ENCODE measurements around the gene FGF14. TPM values are rescaled to one million over a fixed set of nuclear protein-coding genes. Genes with fewer than 3 reads are reported as not detected.

FGF14 gene
- total and polyA plus RNA-seq, 2 experiments from 2014 or later = 0.73 TPM; not detected in 1

GRCh38 chr13:101896541-101896940 is 505.3 kb downstream of the FGF14 start:
- no peak overlapping the region for H3K27ac ChIP-seq
- TF ChIP-seq EZH2 (IDR thresholded peaks at IDR 0.05; ENCODE audit: borderline replicate concordance) (no peak), CTCF (IDR thresholded peaks at IDR 0.05; ENCODE audit: poor library complexity) (no peak), EZH2phosphoT487 (IDR thresholded peaks at IDR 0.05; ENCODE audit: low read depth, severe bottlenecking, unreplicated experiment) (no peak)
- H3K9me2 ChIP-seq (replicated peaks; ENCODE audit: insufficient read depth) = no peaks in the 10 kb centered on the region
- H3K79me2 ChIP-seq = no peaks in the 10 kb centered on the region
- no peak overlapping the region for H2AFZ ChIP-seq
- H3K4me1 ChIP-seq (ENCODE audit: insufficient read depth) = no peaks in the 10 kb centered on the region
- no peaks in the 10 kb centered on the region for H3K9me3 ChIP-seq (ENCODE audit: low read depth)
- no peaks in the 10 kb centered on the region for H3K36me3 ChIP-seq (replicated peaks; ENCODE audit: insufficient read depth, low read depth)
- DNase-seq (ENCODE audit: low spot score) = no peak
- H3K27me3 ChIP-seq = no peaks in the 10 kb centered on the region
- no peaks in the 10 kb centered on the region for H4K20me1 ChIP-seq (ENCODE audit: insufficient read depth, poor library complexity, severe bottlenecking)
- no peak overlapping the region for H3K4me2 ChIP-seq
- H3K4me3 ChIP-seq = no peak overlapping the region
- 61% methylated on average over 2 of the region's 2 CpGs for WGBS (ENCODE audit: low lambda C conversion rate, missing lambda C conversion rate)

- TF ChIP-seq EZH2 (IDR thresholded peaks at IDR 0.05; ENCODE audit: borderline replicate concordance) (no peak), CTCF (IDR thresholded peaks at IDR 0.05; ENCODE audit: poor library complexity) (no peak), EZH2phosphoT487 (IDR thresholded peaks at IDR 0.05; ENCODE audit: low read depth, severe bottlenecking, unreplicated experiment) (no peak)
- H3K36me3 ChIP-seq (replicated peaks; ENCODE audit: insufficient read depth, low read depth) = no peaks in the 10 kb centered on the region
- H3K79me2 ChIP-seq = no peaks in the 10 kb centered on the region
- WGBS (ENCODE audit: low lambda C conversion rate, missing lambda C conversion rate) = 42% methylated on average over 1 of the region's 1 CpG
- H3K27me3 ChIP-seq = no peaks in the 10 kb centered on the region
- no peak overlapping the region for H2AFZ ChIP-seq
- H3K27ac ChIP-seq = no peak overlapping the region
- H3K4me2 ChIP-seq = no peak overlapping the region
- H3K4me1 ChIP-seq (ENCODE audit: insufficient read depth) = no peaks in the 10 kb centered on the region
- no peak overlapping the region for H3K4me3 ChIP-seq
- H3K9me2 ChIP-seq (replicated peaks; ENCODE audit: insufficient read depth) = no peaks in the 10 kb centered on the region
- DNase-seq (ENCODE audit: low spot score) = no peak
- H3K9me3 ChIP-seq (ENCODE audit: low read depth) = no peaks in the 10 kb centered on the region
- no peaks in the 10 kb centered on the region for H4K20me1 ChIP-seq (ENCODE audit: insufficient read depth, poor library complexity, severe bottlenecking)
These were observed 508.8 kb downstream of the FGF14 start for GRCh38 chr13:101893021-101893420.

- 26% methylated on average over 1 of the region's 1 CpG for WGBS (ENCODE audit: low lambda C conversion rate, missing lambda C conversion rate)
- Histone ChIP-seq H3K4me3 (no peak overlapping the region), H3K9me2 (replicated peaks; ENCODE audit: insufficient read depth) (no peaks in the 10 kb centered on the region), H4K20me1 (ENCODE audit: insufficient read depth, poor library complexity, severe bottlenecking) (no peaks in the 10 kb centered on the region), H3K4me1 (ENCODE audit: insufficient read depth) (no peaks in the 10 kb centered on the region), H3K27me3 (no peaks in the 10 kb centered on the region), H3K79me2 (no peaks in the 10 kb centered on the region), H3K27ac (no peak overlapping the region), H2AFZ (no peak overlapping the region), H3K36me3 (replicated peaks; ENCODE audit: insufficient read depth, low read depth) (no peaks in the 10 kb centered on the region), H3K9me3 (ENCODE audit: low read depth) (no peaks in the 10 kb centered on the region), H3K4me2 (no peak overlapping the region)
- no peak for DNase-seq (ENCODE audit: low spot score)
- TF ChIP-seq EZH2 (IDR thresholded peaks at IDR 0.05; ENCODE audit: borderline replicate concordance) (no peak), EZH2phosphoT487 (IDR thresholded peaks at IDR 0.05; ENCODE audit: low read depth, severe bottlenecking, unreplicated experiment) (no peak), CTCF (IDR thresholded peaks at IDR 0.05; ENCODE audit: poor library complexity) (no peak)
These were observed 509.6 kb downstream of the FGF14 start for GRCh38 chr13:101892296-101892695.

GRCh38 chr13:101881593-101881992 is 520.3 kb downstream of the FGF14 start:
- Histone ChIP-seq H3K4me3 (no peak overlapping the region), H3K79me2 (no peaks in the 10 kb centered on the region), H3K4me2 (no peak overlapping the region), H3K9me3 (ENCODE audit: low read depth) (no peaks in the 10 kb centered on the region), H3K27ac (no peak overlapping the region), H4K20me1 (ENCODE audit: insufficient read depth, poor library complexity, severe bottlenecking) (no peaks in the 10 kb centered on the region), H3K9me2 (replicated peaks; ENCODE audit: insufficient read depth) (no peaks in the 10 kb centered on the region), H3K4me1 (ENCODE audit: insufficient read depth) (no peaks in the 10 kb centered on the region), H3K27me3 (no peaks in the 10 kb centered on the region), H3K36me3 (replicated peaks; ENCODE audit: insufficient read depth, low read depth) (no peaks in the 10 kb centered on the region), H2AFZ (no peak overlapping the region)
- WGBS (ENCODE audit: low lambda C conversion rate, missing lambda C conversion rate) = 62% methylated on average over 3 of the region's 3 CpGs
- no peak for DNase-seq (ENCODE audit: low spot score)
- TF ChIP-seq CTCF (IDR thresholded peaks at IDR 0.05; ENCODE audit: poor library complexity) (no peak), EZH2 (IDR thresholded peaks at IDR 0.05; ENCODE audit: borderline replicate concordance) (no peak), EZH2phosphoT487 (IDR thresholded peaks at IDR 0.05; ENCODE audit: low read depth, severe bottlenecking, unreplicated experiment) (no peak)
